ENCODE results near the gene KDM4B. TPM values are rescaled to one million over a fixed set of nuclear protein-coding genes. Genes with fewer than 3 reads are reported as not detected.

Gene KDM4B
- total RNA-seq, 1 experiment from 2014 or later = 43.7 TPM

DNA sequence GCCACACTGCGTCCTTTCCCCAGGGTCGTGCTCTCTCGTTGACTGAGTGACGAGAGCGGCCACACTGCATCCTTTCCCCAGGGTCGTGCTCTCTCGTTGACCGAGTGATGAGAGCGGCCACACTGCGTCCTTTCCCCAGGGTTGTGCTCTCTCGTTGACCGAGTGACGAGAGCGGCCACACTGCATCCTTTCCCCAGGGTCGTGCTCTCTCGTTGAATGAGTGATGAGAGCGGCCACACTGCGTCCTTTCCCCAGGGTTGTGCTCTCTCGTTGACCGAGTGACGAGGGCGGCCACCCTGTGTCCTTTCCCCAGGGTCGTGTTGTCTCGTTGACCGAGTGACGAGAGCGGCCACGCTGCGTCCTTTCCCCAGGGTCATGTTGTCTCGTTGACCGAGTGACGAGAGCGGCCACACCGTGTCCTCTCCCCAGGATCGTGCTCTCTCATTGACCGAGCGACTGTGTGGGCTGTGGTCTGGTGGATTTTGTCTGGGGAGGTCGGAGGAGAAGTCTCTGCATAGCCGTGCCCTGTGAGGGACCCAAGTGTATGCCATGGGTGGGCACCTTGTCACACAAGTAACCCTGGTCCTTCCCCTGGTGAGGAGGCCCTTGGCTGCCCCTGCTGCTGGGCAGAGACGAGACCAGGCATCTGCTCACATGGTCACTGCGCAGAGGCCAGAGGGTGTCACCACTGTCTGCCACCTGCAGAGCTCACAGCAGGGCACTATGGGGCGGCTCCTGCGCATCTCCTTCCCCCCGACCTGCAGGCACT is 107.7 kb downstream of the KDM4B start:
- Histone ChIP-seq H3K23me2 (ENCODE audit: insufficient read length, low read depth, low read length, poor library complexity, severe bottlenecking) (no peaks in the 10 kb centered on the region), H2AK5ac (ENCODE audit: insufficient read length, low read length) (no peak overlapping the region), H4K91ac (ENCODE audit: insufficient read length, low read depth, low read length) (no peak overlapping the region), H3K4me1 (ENCODE audit: insufficient read depth, low read length) (peaks cover 6% of the 10 kb centered on the region; the same call in 1 of the 2 replicates), H2BK15ac (ENCODE audit: low read depth, low read length) (no peak overlapping the region), H3K27ac (ENCODE audit: insufficient read length, low read depth, low read length) (no peak overlapping the region), H3K9ac (ENCODE audit: extremely low read depth, insufficient read length, low read length) (no peak overlapping the region), H3K56ac (ENCODE audit: insufficient read length, low read depth, low read length) (no peak overlapping the region), H3K23ac (ENCODE audit: insufficient read length, low read depth, low read length) (no peak overlapping the region), H2BK20ac (ENCODE audit: low read depth, low read length, poor library complexity, severe bottlenecking) (no peak overlapping the region), H2BK12ac (ENCODE audit: insufficient read length, low read depth, low read length) (no peak overlapping the region), H3K18ac (ENCODE audit: insufficient read length, low read depth, low read length) (no peak overlapping the region), H3K4ac (ENCODE audit: low read depth, low read length) (no peak overlapping the region), H3K27me3 (ENCODE audit: insufficient read depth, low read length) (peaks cover 2% of the 10 kb centered on the region; the same call in 1 of the 2 replicates), H3K79me2 (ENCODE audit: insufficient read depth, low read length) (no peaks in the 10 kb centered on the region), H4K20me1 (ENCODE audit: control insufficient read depth, insufficient read depth, insufficient read length) (no peaks in the 10 kb centered on the region), H3K4me2 (ENCODE audit: insufficient read depth, insufficient read length, low read length) (no peak overlapping the region), H3T11ph (ENCODE audit: low read length) (no peak overlapping the region), H2BK5ac (ENCODE audit: insufficient read length, low read length) (no peak overlapping the region), H4K5ac (ENCODE audit: insufficient read length, low read depth, low read length) (no peak overlapping the region), H3K9me3 (ENCODE audit: control insufficient read depth, low read depth, low read length) (no peaks in the 10 kb centered on the region), H3K14ac (ENCODE audit: insufficient read depth, low read length) (peak overlapping the region; percentile 35; the same call in 1 of the 2 replicates), H2BK120ac (ENCODE audit: low read depth, low read length, poor library complexity, severe bottlenecking) (no peak overlapping the region), H3K79me1 (ENCODE audit: insufficient read depth, low read depth, low read length, poor library complexity, severe bottlenecking) (no peaks in the 10 kb centered on the region), H4K8ac (replicated peaks; ENCODE audit: insufficient read length, low read depth, low read length) (no peak overlapping the region), H2AFZ (ENCODE audit: low read length) (no peak overlapping the region)
- Mint-ChIP-seq H3K27ac (peak overlapping the region; percentile 70 to 85 (median 85); a peak in 6 of 7 replicates), H3K36me3 (ENCODE audit: insufficient read depth in 1 of 3, low read depth in 3 of 3) (peaks cover 5 to 43% (median 31%) of the 10 kb centered on the region in 3 experiments; a peak in 6 of 7 replicates), H3K4me1 (peaks cover 20% of the 10 kb centered on the region in 2 experiments), H3K9me3 (no peaks in the 10 kb centered on the region), H3K27me3 (ENCODE audit: low read depth) (no peaks in the 10 kb centered on the region), H3K4me3 (no peak overlapping the region)
- no peak for DNase-seq
- TF ChIP-seq, protein P1, sequence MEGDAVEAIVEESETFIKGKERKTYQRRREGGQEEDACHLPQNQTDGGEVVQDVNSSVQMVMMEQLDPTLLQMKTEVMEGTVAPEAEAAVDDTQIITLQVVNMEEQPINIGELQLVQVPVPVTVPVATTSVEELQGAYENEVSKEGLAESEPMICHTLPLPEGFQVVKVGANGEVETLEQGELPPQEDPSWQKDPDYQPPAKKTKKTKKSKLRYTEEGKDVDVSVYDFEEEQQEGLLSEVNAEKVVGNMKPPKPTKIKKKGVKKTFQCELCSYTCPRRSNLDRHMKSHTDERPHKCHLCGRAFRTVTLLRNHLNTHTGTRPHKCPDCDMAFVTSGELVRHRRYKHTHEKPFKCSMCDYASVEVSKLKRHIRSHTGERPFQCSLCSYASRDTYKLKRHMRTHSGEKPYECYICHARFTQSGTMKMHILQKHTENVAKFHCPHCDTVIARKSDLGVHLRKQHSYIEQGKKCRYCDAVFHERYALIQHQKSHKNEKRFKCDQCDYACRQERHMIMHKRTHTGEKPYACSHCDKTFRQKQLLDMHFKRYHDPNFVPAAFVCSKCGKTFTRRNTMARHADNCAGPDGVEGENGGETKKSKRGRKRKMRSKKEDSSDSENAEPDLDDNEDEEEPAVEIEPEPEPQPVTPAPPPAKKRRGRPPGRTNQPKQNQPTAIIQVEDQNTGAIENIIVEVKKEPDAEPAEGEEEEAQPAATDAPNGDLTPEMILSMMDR (conservative IDR thresholded peaks at IDR 0.05) = no peak
- no CpG with 5 or more reads among the region's 44 CpGs for WGBS (ENCODE audit: extremely low coverage, insufficient read length, low lambda C conversion rate)
